ENCODE results near the gene GALNT14.

Gene GALNT14

GRCh38 chr2:31027549-31027948 is 110.7 kb downstream of the GALNT14 start:
- no peak for TF ChIP-seq CTCF (IDR thresholded peaks at IDR 0.05; ENCODE audit: extremely low read depth, missing control alignments)
- no peak for DNase-seq (ENCODE audit: low spot score)

GRCh38 chr2:31023541-31023940 is 114.7 kb downstream of the GALNT14 start:
- no peak for TF ChIP-seq CTCF (IDR thresholded peaks at IDR 0.05; ENCODE audit: extremely low read depth, missing control alignments)
- no peak for DNase-seq (ENCODE audit: low spot score)

- TF ChIP-seq CTCF (IDR thresholded peaks at IDR 0.05; ENCODE audit: extremely low read depth, missing control alignments): no peak
- no peak for DNase-seq (ENCODE audit: low spot score)
Measured at GRCh38 chr2:31020713-31021112, 117.5 kb downstream of the GALNT14 start.

GRCh38 chr2:31018280-31018679 is 120.0 kb downstream of the GALNT14 start:
- TF ChIP-seq CTCF (IDR thresholded peaks at IDR 0.05; ENCODE audit: extremely low read depth, missing control alignments): no peak

GRCh38 chr2:31016648-31017047 is 121.6 kb downstream of the GALNT14 start:
- DNase-seq (ENCODE audit: low spot score): no peak
- no peak for TF ChIP-seq CTCF (IDR thresholded peaks at IDR 0.05; ENCODE audit: extremely low read depth, missing control alignments)

More at GRCh38 chr2:31018280-31018679, 120.0 kb downstream of the GALNT14 start:
- DNase-seq (ENCODE audit: low spot score): no peak

- no peak for TF ChIP-seq CTCF (IDR thresholded peaks at IDR 0.05; ENCODE audit: extremely low read depth, missing control alignments)
- no peak for DNase-seq (ENCODE audit: low spot score)
Measured at GRCh38 chr2:31014516-31014915, 123.7 kb downstream of the GALNT14 start.

GRCh38 chr2:31013301-31013700 is 124.9 kb downstream of the GALNT14 start:
- no peak for TF ChIP-seq CTCF (IDR thresholded peaks at IDR 0.05; ENCODE audit: extremely low read depth, missing control alignments)
- no peak for DNase-seq (ENCODE audit: low spot score)
